HCT116 (cell line): Measurements from ENCODE around the gene HFE. TPM values are rescaled to one million over a fixed set of nuclear protein-coding genes. Genes with fewer than 3 reads are reported as not detected.

Experiments
- ATAC-seq: fragments of 200-7000 bp; cut with Tn5 transposase; 2 replicates; pipeline ENCODE4 v1.9.1; 2020; ENCODE audit warnings: mild to moderate bottlenecking, moderate library complexity
- BruUV-seq: library from RNA; stranded (reverse); fragments of 400-500 nt; replicated peaks from 2 replicates; lab custom pipeline; 2021; lab: Mats Ljungman, UMichigan
- CTCF ChIA-PET: fragments of 300-600 bp; sonication (Branson Sonifier 250); formaldehyde crosslinking; loops from one replicate; lab custom pipeline; 2021; ENCODE audit warnings: antibody characterized with exemption; lab: Charles Lee
- POLR2A ChIA-PET: fragments of 300-600, 350-600 bp; sonication (Branson Sonifier 250); formaldehyde crosslinking; loops from one replicate; lab custom pipeline; 2021; ENCODE audit warnings: antibody characterized with exemption; lab: Charles Lee
- RAD21 ChIA-PET, 2 experiments: fragments of 300-600 bp; sonication (Branson Sonifier 250); formaldehyde crosslinking; loops; one replicate each; lab custom pipeline; 2023; ENCODE audit warnings: low total read pairs in 2 of 2; ENCODE audit not compliant: uncharacterized antibody in 2 of 2, unreplicated experiment in 2 of 2, low non-redundant PET in 1 of 2; lab: Charles Lee
- DNase-seq: peaks from one replicate; pipeline ENCODE4 v3.0.0-alpha.2; 2010; ENCODE audit warnings: low read depth, low spot score
- H2AFZ ChIP-seq: fragments of 200-600 bp; shearing (Covaris generic), sonication (generic); 2 replicates; pipeline ENCODE4 v1.6.1; 2017; ENCODE audit warnings: low read depth, mixed run types, mixed read lengths, antibody characterized with exemption, low read length; ENCODE audit not compliant: poor library complexity, severe bottlenecking
- H3K27ac ChIP-seq: 2 replicates; pipeline ENCODE4 v1.5.1; 2012; ENCODE audit warnings: low read depth, low read length
- H3K27me3 ChIP-seq: fragments of 200-600 bp; sonication (generic); 2 replicates; pipeline ENCODE4 v1.6.1; 2016; ENCODE audit warnings: mixed run types, low read length, mixed read lengths; ENCODE audit not compliant: insufficient read depth
- H3K36me3 ChIP-seq, 2 experiments: fragments of 200-500 bp in 1 of 2; fragments of 200-600 bp in 1 of 2; sonication (Bioruptor generic) in 1 of 2; sonication (generic) in 1 of 2; 2 replicates each; pipeline versions ENCODE4 v1.5.1 to v1.6.1; 2014 to 2016; ENCODE audit warnings: low read length in 2 of 2, inconsistent platforms in 1 of 2, mixed read lengths in 1 of 2, mixed run types in 1 of 2; ENCODE audit not compliant: insufficient read depth in 2 of 2, control insufficient read depth in 1 of 2
- H3K4me1 ChIP-seq, 2 experiments: fragments of 200-600 bp in 1 of 2; sonication (generic) in 1 of 2; 2 replicates each; pipeline versions ENCODE4 v1.5.1 to v1.6.1; 2012 to 2017; ENCODE audit warnings: low read length in 2 of 2, inconsistent platforms in 1 of 2, mild to moderate bottlenecking in 1 of 2, mixed read lengths in 1 of 2, mixed run types in 1 of 2, moderate library complexity in 1 of 2; ENCODE audit not compliant: insufficient read depth in 2 of 2, control insufficient read depth in 1 of 2
- H3K4me2 ChIP-seq: fragments of 200-600 bp; sonication (generic); 2 replicates; pipeline ENCODE4 v1.6.1; 2017; ENCODE audit warnings: mixed run types, low read length, mixed read lengths
- H3K4me3 ChIP-seq, 2 experiments: fragments of 200-600 bp in 1 of 2; sonication (generic) in 1 of 2; replicated peaks in 1 of 2; 2 replicates each; pipeline ENCODE4 v1.5.1; 2011 to 2016; ENCODE audit warnings: low read length in 2 of 2, control low read depth in 1 of 2, low read depth in 1 of 2, mild to moderate bottlenecking in 1 of 2, mixed read lengths in 1 of 2, mixed run types in 1 of 2
- H3K79me2 ChIP-seq: fragments of 200-600 bp; sonication (generic); 2 replicates; pipeline ENCODE4 v1.6.1; 2017; ENCODE audit warnings: mild to moderate bottlenecking, mixed run types, low read length, moderate library complexity, mixed read lengths; ENCODE audit not compliant: insufficient read depth
- H3K9ac ChIP-seq: fragments of 200-600 bp; sonication (generic); 2 replicates; pipeline ENCODE4 v1.6.1; 2016; ENCODE audit warnings: low read length, mixed read lengths
- H3K9me2 ChIP-seq: fragments of 200-600 bp; sonication (generic), shearing (Covaris generic); 2 replicates; pipeline ENCODE4 v1.6.1; 2017; ENCODE audit warnings: mixed run types, mild to moderate bottlenecking, moderate library complexity; ENCODE audit not compliant: insufficient read depth
- H3K9me3 ChIP-seq, 2 experiments: fragments of 200-500 bp in 1 of 2; fragments of 200-600 bp in 1 of 2; sonication (Bioruptor generic) in 1 of 2; sonication (generic) in 1 of 2; 2 replicates each; pipeline ENCODE4 v1.6.1; 2014 to 2017; ENCODE audit warnings: low read length in 2 of 2, mixed read lengths in 2 of 2, inconsistent platforms in 1 of 2, low read depth in 1 of 2, mild to moderate bottlenecking in 1 of 2, mixed run types in 1 of 2, moderate library complexity in 1 of 2; ENCODE audit not compliant: control insufficient read depth in 1 of 2, insufficient read depth in 1 of 2
- H4K20me1 ChIP-seq: fragments of 200-600 bp; sonication (generic), shearing (Covaris generic); 2 replicates; pipeline ENCODE4 v1.6.1; 2017; ENCODE audit warnings: mixed run types, mild to moderate bottlenecking, moderate library complexity; ENCODE audit not compliant: insufficient read depth
- CTCF ChIP-seq, 3 experiments: fragments of 200-600 bp in 1 of 3; sonication (generic) in 1 of 3; IDR thresholded peaks in 2 of 3; conservative IDR thresholded peaks in 1 of 3; 2 replicates each; pipeline ENCODE4 v1.5.1; 2012 to 2017; ENCODE audit warnings: low read depth in 2 of 3, low read length in 2 of 3, antibody characterized with exemption in 1 of 3, borderline replicate concordance in 1 of 3, control low read depth in 1 of 3, mild to moderate bottlenecking in 1 of 3, mixed read lengths in 1 of 3, mixed run types in 1 of 3, moderate library complexity in 1 of 3; ENCODE audit not compliant: insufficient read depth in 1 of 3
- EZH2 ChIP-seq: fragments of 200-600 bp; sonication (generic); IDR thresholded peaks from 2 replicates; pipeline ENCODE4 v1.6.1; 2017; ENCODE audit warnings: antibody characterized with exemption, mixed run types
- EZH2phosphoT487 ChIP-seq: fragments of 200-600 bp; IDR thresholded peaks from 2 replicates; pipeline ENCODE4 v1.6.1; 2018; ENCODE audit warnings: antibody characterized with exemption, borderline replicate concordance
- FOSL1 ChIP-seq: IDR thresholded peaks from 2 replicates; pipeline ENCODE4 v1.6.1; 2012; ENCODE audit warnings: low read depth
- MAX ChIP-seq: IDR thresholded peaks from 2 replicates; pipeline ENCODE4 v1.6.1; 2012
- SIN3A ChIP-seq: IDR thresholded peaks from 2 replicates; pipeline ENCODE4 v1.6.1; 2012; ENCODE audit warnings: low read depth
- SRF ChIP-seq: IDR thresholded peaks from 2 replicates; pipeline ENCODE4 v1.6.1; 2012; ENCODE audit warnings: low read depth
- TCF7L2 ChIP-seq: IDR thresholded peaks from 2 replicates; pipeline ENCODE4 v1.7.0; 2011; ENCODE audit warnings: borderline replicate concordance, inconsistent platforms; ENCODE audit not compliant: insufficient read depth, insufficient read length; ENCODE audit errors: extremely low read depth
- YY1 ChIP-seq: IDR thresholded peaks from 2 replicates; pipeline ENCODE4 v1.6.1; 2011; ENCODE audit warnings: low read length, low read depth, moderate library complexity, mild to moderate bottlenecking; ENCODE audit not compliant: insufficient replicate concordance; ENCODE audit errors: extremely low read depth
- ZNF274 ChIP-seq: fragments of 200-500 bp; sonication (Bioruptor generic); IDR thresholded peaks from 2 replicates; pipeline ENCODE4 v1.6.1; 2014; ENCODE audit warnings: mild to moderate bottlenecking, low read depth, low read length, inconsistent platforms
- intact Hi-C: fragments of 100-400 bp; cut with micrococcal nuclease; formaldehyde crosslinking; loops from 2 replicates; pipeline ENCODE4 v1.10.0; 2022
- total RNA-seq: library from RNA; stranded (reverse); gene quantifications from one replicate; pipeline ENCODE4 v1.2.1, GENCODE V29; 2021; ENCODE audit not compliant: unreplicated experiment

The HFE gene
- total RNA-seq, 1 experiment from 2014 or later: 9.8 TPM

- Histone ChIP-seq H3K27ac (peak overlapping the region; percentile 94), H3K9me2 (no peaks in the 10 kb centered on the region), H4K20me1 (no peaks in the 10 kb centered on the region), H3K4me2 (peak overlapping the region; percentile 70), H3K4me3 (peak overlapping the region; percentile 48 to 59), H3K9ac (peak overlapping the region; percentile 65), H3K36me3 (no peaks in the 10 kb centered on the region), H3K9me3 (peaks cover 4 to 6% of the 10 kb centered on the region in 2 experiments; a peak in 2 of 4 replicates), H3K27me3 (no peaks in the 10 kb centered on the region), H3K79me2 (no peaks in the 10 kb centered on the region), H3K4me1 (peaks cover 17 to 39% of the 10 kb centered on the region in 2 experiments), H2AFZ (no peak overlapping the region)
- ChIA-PET POLR2A (interaction anchor here (0.7 to 4.0 kb wide), 24 partner anchors 10 to 1788 kb away, joined by 3 to 104 read pairs (median 7); partner anchors contain the start of gene HFE), RAD21 (no interaction called here), CTCF (interaction anchor here (0.7 kb wide), 1 partner anchor 49 kb away, joined by 3 read pairs; no protein-coding TSS in a partner anchor)
- DNase-seq: peak; percentile 36
- TF ChIP-seq FOSL1: no peak
- TF ChIP-seq SRF: no peak
- no peak for TF ChIP-seq MAX
- TF ChIP-seq CTCF (IDR thresholded peaks at IDR 0.05 in 2 of 3, conservative IDR thresholded peaks at IDR 0.05 in 1 of 3; ENCODE audit: borderline replicate concordance in 1 of 3, insufficient read depth in 1 of 3, low read depth in 2 of 3, low read length in 2 of 3): no peak
- TF ChIP-seq YY1: no peak
- TF ChIP-seq EZH2phosphoT487: no peak
- no peak for TF ChIP-seq TCF7L2
- no peak for TF ChIP-seq EZH2
- TF ChIP-seq SIN3A: no peak
- no peak for TF ChIP-seq ZNF274
- ATAC-seq: peak; percentile 45
- BruUV-seq: no TSS peak
- intact Hi-C loops: no loop called here
These were observed 17.4 kb downstream of the HFE start for GRCh38 chr6:26104457-26105108.
